SK-N-MC (cell line): ENCODE results near the gene PIK3CG.

Source experiments
- EZH2 ChIP-seq: fragments of 200-600 bp; sonication (generic); IDR thresholded peaks from one replicate; pipeline ENCODE4 v1.6.1; 2017; ENCODE audit warnings: antibody characterized with exemption
- POLR2AphosphoS5 ChIP-seq: IDR thresholded peaks from 2 replicates; pipeline ENCODE4 v1.6.1; 2012; ENCODE audit warnings: mild to moderate bottlenecking, low read depth, low read length, borderline replicate concordance

DNA sequence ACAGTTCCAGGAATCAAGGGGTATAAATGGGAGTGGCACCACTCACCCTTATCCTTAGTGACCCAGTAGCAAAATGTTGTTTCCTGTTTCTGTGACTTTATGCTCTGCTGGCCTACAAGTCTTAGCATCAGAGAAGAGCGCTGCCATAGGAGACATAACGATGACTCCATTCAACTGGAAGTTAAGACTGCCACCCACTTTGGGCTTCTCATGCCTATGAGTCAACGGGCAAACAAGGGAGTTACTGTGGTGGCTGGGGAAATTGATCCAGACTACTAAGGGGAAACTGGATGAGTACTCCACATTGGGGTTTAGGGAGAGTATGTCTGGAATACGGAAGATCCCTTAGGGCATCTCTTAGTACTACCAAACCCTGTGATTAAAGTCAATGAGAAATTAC is 40.6 kb upstream of the PIK3CG start:
- TF ChIP-seq POLR2AphosphoS5, result no peak
- TF ChIP-seq EZH2, result no peak
